SK-N-MC (cell line): ENCODE measurements around the gene ATP5ME.

ENCODE experiments used
- EZH2 ChIP-seq: fragments of 200-600 bp; sonication (generic); IDR thresholded peaks from one replicate; pipeline ENCODE4 v1.6.1; 2017; ENCODE audit warnings: antibody characterized with exemption
- FOXP2 ChIP-seq: optimal IDR thresholded peaks from 2 replicates; pipeline ENCODE3; 2011; ENCODE audit warnings: mild to moderate bottlenecking, moderate library complexity; ENCODE audit not compliant: insufficient read depth; ENCODE audit errors: extremely low read length, control extremely low read depth
- POLR2AphosphoS5 ChIP-seq: IDR thresholded peaks from 2 replicates; pipeline ENCODE4 v1.6.1; 2012; ENCODE audit warnings: mild to moderate bottlenecking, low read depth, low read length, borderline replicate concordance

- TF ChIP-seq EZH2 (no peak), POLR2AphosphoS5 (no peak), FOXP2 (no peak)
These were observed 41.1 kb downstream of the ATP5ME start for GRCh38 chr4:632926-633325.
